GM21723 (cell line): Measurements from ENCODE around the gene PHRF1.
"Not testable (repeated sequence)": the region's sequence is repeated elsewhere in the genome, so short reads cannot be mapped to it uniquely, and the experiment has no call there.

Experiments used
- ATAC-seq: cut with Tn5 transposase; IDR thresholded peaks from one replicate; pipeline ENCODE4 v1.9.1; 2021; ENCODE audit warnings: mild to moderate bottlenecking, moderate library complexity; ENCODE audit not compliant: unreplicated experiment

Gene PHRF1

DNA sequence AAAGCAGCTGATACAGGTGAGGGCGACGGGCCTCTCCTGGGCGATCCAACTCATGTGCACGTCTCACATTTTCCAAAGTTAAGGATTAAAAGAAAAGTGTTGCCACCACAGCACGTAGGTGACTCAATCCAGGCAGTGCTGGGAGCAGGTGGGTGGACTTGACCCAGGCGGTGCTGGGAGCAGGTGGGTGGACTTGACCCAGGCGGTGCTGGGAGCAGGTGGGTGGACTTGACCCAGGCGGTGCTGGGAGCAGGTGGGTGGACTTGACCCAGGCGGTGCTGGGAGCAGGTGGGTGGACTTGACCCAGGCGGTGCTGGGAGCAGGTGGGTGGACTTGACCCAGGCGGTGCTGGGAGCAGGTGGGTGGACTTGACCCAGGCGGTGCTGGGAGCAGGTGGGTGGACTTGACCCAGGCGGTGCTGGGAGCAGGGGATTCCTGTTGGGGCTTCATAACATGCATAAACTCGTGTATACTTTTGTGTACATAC, 71.4 kb downstream of the PHRF1 start:
- ATAC-seq = not testable (repeated sequence)

- ATAC-seq = no peak
Observed at GRCh38 chr11:650482-650881, 74.2 kb downstream of the PHRF1 start.

GRCh38 chr11:653136-653535, 76.9 kb downstream of the PHRF1 start:
- not testable (repeated sequence) for ATAC-seq

GRCh38 chr11:653837-654236, 77.6 kb downstream of the PHRF1 start:
- ATAC-seq = no peak

- not testable (repeated sequence) for ATAC-seq
Observed at GRCh38 chr11:654444-654843, 78.2 kb downstream of the PHRF1 start.

GRCh38 chr11:655036-655726, 78.9 kb downstream of the PHRF1 start:
- no peak for ATAC-seq

GRCh38 chr11:656426-656825, 80.2 kb downstream of the PHRF1 start:
- no peak for ATAC-seq

GRCh38 chr11:656866-657265, 80.6 kb downstream of the PHRF1 start:
- no peak for ATAC-seq

- ATAC-seq = no peak
Observed at GRCh38 chr11:657691-658126, 81.4 kb downstream of the PHRF1 start.

GRCh38 chr11:659532-660085, 83.3 kb downstream of the PHRF1 start:
- no peak for ATAC-seq

- ATAC-seq = no peak
Observed at GRCh38 chr11:660281-660680, 84.0 kb downstream of the PHRF1 start.

- no peak for ATAC-seq
Observed at GRCh38 chr11:660681-661444, 84.6 kb downstream of the PHRF1 start.
